Ovary (tissue), 3 donors: ENCODE data around the gene TTC28.

ENCODE experiments used
- CTCF ChIP-seq, 3 donors: fragments of 450-650 bp in 2 of 3; fragments of 200-600 bp in 1 of 3; IDR thresholded peaks; one replicate each; pipeline versions ENCODE4 v1.5.1 to v1.8.0; 2016 to 2022; ENCODE audit warnings: antibody characterized with exemption in 3 of 3, mild to moderate bottlenecking in 1 of 3
- POLR2A ChIP-seq: fragments of 450-650 bp; IDR thresholded peaks from one replicate; pipeline ENCODE4 v1.6.1; 2017; ENCODE audit warnings: antibody characterized with exemption, mild to moderate bottlenecking, moderate library complexity
- donor health status: DM: no; HTN: no; CAD: no.

- TF ChIP-seq CTCF (IDR thresholded peaks at IDR 0.05) (no peak), POLR2A (no peak)
These were observed 410.8 kb downstream of the TTC28 start for GRCh38 chr22:28268850-28269249.
